HepG2 (cell line): ENCODE results near the gene ERC1. TPM values are rescaled to one million over a fixed set of nuclear protein-coding genes. Genes with fewer than 3 reads are reported as not detected.

Source experiments
- ATAC-seq: fragments of 200-7000 bp; cut with Tn5 transposase; 3 replicates; pipeline ENCODE4 v1.9.1; 2020; ENCODE audit warnings: mild to moderate bottlenecking, moderate library complexity
- BruUV-seq: library from RNA; stranded (reverse); fragments of 400-500 nt; replicated peaks from 2 replicates; lab custom pipeline; 2021; lab: Mats Ljungman, UMichigan
- CTCF ChIA-PET: fragments of 300-600 bp; formaldehyde crosslinking; extraction: SDS; loops from one replicate; lab custom pipeline; 2021; ENCODE audit warnings: low total read pairs, inconsistent platforms, low intra/inter-chr PET ratio; lab: Yijun Ruan, JAX
- POLR2A ChIA-PET: fragments of 350-600 bp; sonication (Branson Sonifier 250); formaldehyde crosslinking; loops from one replicate; lab custom pipeline; 2020; ENCODE audit warnings: antibody characterized with exemption, inconsistent platforms; lab: Yijun Ruan, JAX
- DNase-seq: peaks from one replicate; pipeline ENCODE4 v3.0.0-alpha.2; 2015; ENCODE audit warnings: low spot score
- FAIRE-seq: peaks from 3 replicates; lab custom pipeline; 2011; peaks lifted over from hg19 to GRCh38; lab: Jason Lieb, UNC
- H2AFZ ChIP-seq: one replicate; pipeline ENCODE4 v1.6.1; 2011; ENCODE audit warnings: low read length, inconsistent platforms
- H3K27ac ChIP-seq: fragments of 300-600 bp; 3 replicates; pipeline ENCODE4 v1.8.0; 2011; ENCODE audit warnings: mixed run types, mild to moderate bottlenecking, mixed read lengths, low read length, inconsistent platforms; ENCODE audit not compliant: insufficient read depth; ENCODE audit errors: extremely low read length
- H3K27me3 ChIP-seq, 2 experiments: fragments of 200-600 bp in 1 of 2; 2 replicates in 1 of 2; 3 replicates in 1 of 2; pipeline versions ENCODE4 v1.6.0 to v1.8.0; 2011; ENCODE audit warnings: low read length in 2 of 2, mild to moderate bottlenecking in 2 of 2, moderate library complexity in 2 of 2, inconsistent platforms in 1 of 2; ENCODE audit not compliant: insufficient read depth in 2 of 2, control insufficient read depth in 1 of 2
- H3K36me3 ChIP-seq, 2 experiments: fragments of 200-600 bp in 1 of 2; replicated peaks in 1 of 2; 2 replicates in 1 of 2; 3 replicates in 1 of 2; pipeline versions ENCODE4 v1.5.1 to v1.8.0; 2011; ENCODE audit warnings: low read length in 2 of 2, inconsistent platforms in 1 of 2; ENCODE audit not compliant: insufficient read depth in 2 of 2, control insufficient read depth in 1 of 2
- H3K4me1 ChIP-seq: 2 replicates; pipeline ENCODE4 v1.5.1; 2012; ENCODE audit warnings: low read length, inconsistent platforms; ENCODE audit not compliant: insufficient read depth
- H3K4me2 ChIP-seq: 2 replicates; pipeline ENCODE4 v1.6.0; 2011; ENCODE audit warnings: low read depth, low read length, inconsistent platforms
- H3K4me3 ChIP-seq, 3 experiments: fragments of 200-600 bp in 1 of 3; sonication (generic), shearing (Covaris generic) in 1 of 3; replicated peaks in 1 of 3; 2 replicates each; pipeline ENCODE4 v1.5.1; 2011 to 2016; ENCODE audit warnings: low read length in 3 of 3, inconsistent platforms in 2 of 3, low read depth in 2 of 3, mild to moderate bottlenecking in 2 of 3, control low read depth in 1 of 3, mixed read lengths in 1 of 3; ENCODE audit not compliant: insufficient read depth in 1 of 3
- H3K79me2 ChIP-seq: one replicate; pipeline ENCODE4 v1.6.1; 2011; ENCODE audit warnings: low read length, inconsistent platforms; ENCODE audit not compliant: insufficient read depth
- H3K9ac ChIP-seq: 2 replicates; pipeline ENCODE4 v1.6.0; 2011; ENCODE audit warnings: mild to moderate bottlenecking, low read depth, low read length, inconsistent platforms; ENCODE audit not compliant: insufficient read depth
- H3K9me3 ChIP-seq: 2 replicates; pipeline ENCODE4 v1.5.1; 2012; ENCODE audit warnings: mild to moderate bottlenecking, low read length
- H4K20me1 ChIP-seq: 2 replicates; pipeline ENCODE4 v1.6.0; 2011; ENCODE audit warnings: inconsistent platforms, mild to moderate bottlenecking, low read length, moderate library complexity; ENCODE audit not compliant: insufficient read depth
- CBX1 ChIP-seq: IDR thresholded peaks from one replicate; pipeline ENCODE4 v1.6.1; 2016; ENCODE audit warnings: antibody characterized with exemption, low read depth
- HOXA3 ChIP-seq: sonication (generic); formaldehyde crosslinking; IDR thresholded peaks from 2 replicates; pipeline ENCODE4 v1.5.0; 2020; ENCODE audit warnings: missing genetic modification reagents
- REPIN1 ChIP-seq: sonication (generic); formaldehyde crosslinking; IDR thresholded peaks from 2 replicates; pipeline ENCODE4 v1.8.0; 2022; ENCODE audit warnings: missing genetic modification reagents, low read depth, mild to moderate bottlenecking, borderline replicate concordance
- TRIM24 ChIP-seq: sonication (generic); formaldehyde crosslinking; IDR thresholded peaks from 2 replicates; pipeline ENCODE4 v1.8.0; 2022; ENCODE audit warnings: mild to moderate bottlenecking, missing genetic modification reagents
- WGBS: methylation state at CpG from one replicate; pipeline ENCODE4 v1.1.6; 2017; ENCODE audit warnings: low lambda C conversion rate; 5-methylcytosine and 5-hydroxymethylcytosine counted together
- in situ Hi-C: cut with HindIII; loops from 2 replicates; pipeline ENCODE4 v1.10.0; 2017; ENCODE audit warnings: low pct_unique_long_range_greater_than_20kb; ENCODE audit not compliant: extremely low pct_ligation_motif_present
- intact Hi-C: fragments of 100-400 bp; cut with micrococcal nuclease; formaldehyde crosslinking; loops from one replicate; pipeline ENCODE4 v1.10.0; 2022; ENCODE audit not compliant: unreplicated experiment
- polyA plus RNA-seq, 8 experiments: library from polyadenylated mRNA; depleted of rRNA in 3 of 8; stranded (reverse) in 7 of 8; unstranded in 1 of 8; fragments of >200 nt; fragmentation: Illumina TruSeq in 4 of 8; extraction: Trizol in 4 of 8; gene quantifications; 2 replicates each; pipeline versions ENCODE4 v1.2.1 to v1.2.3, GENCODE V29; 2011 to 2016; ENCODE audit warnings: low read depth in 4 of 8, missing spikeins in 1 of 8, mixed read lengths in 1 of 8; ENCODE audit not compliant: insufficient read depth in 1 of 8
- total RNA-seq, 5 experiments: library from RNA; depleted of rRNA; stranded (reverse); fragments of >200 nt; fragmentation: Illumina TruSeq; extraction: Trizol; gene quantifications; 2 replicates each; pipeline ENCODE4 v1.2.3, GENCODE V29; 2016; ENCODE audit warnings: low read depth in 1 of 5
- TF ChIP-seq, protein P1 (sequence below): sonication (generic); formaldehyde crosslinking; IDR thresholded peaks from 2 replicates; pipeline ENCODE4 v1.8.1; 2023; ENCODE audit warnings: mild to moderate bottlenecking, inconsistent platforms, moderate library complexity, missing genetic modification reagents, borderline replicate concordance
- TF ChIP-seq, protein P2 (sequence below): sonication (generic); formaldehyde crosslinking; IDR thresholded peaks from 2 replicates; pipeline ENCODE4 v1.5.0; 2020; ENCODE audit warnings: missing genetic modification reagents, mild to moderate bottlenecking, borderline replicate concordance
- TF ChIP-seq, protein P3 (sequence below): sonication (generic); formaldehyde crosslinking; IDR thresholded peaks from 2 replicates; pipeline ENCODE4 v1.8.0; 2022; ENCODE audit warnings: missing genetic modification reagents, mild to moderate bottlenecking, borderline replicate concordance

Gene ERC1
- total and polyA plus RNA-seq, 2 of the 13 experiments (the other 11 are each of a cell fraction or from before 2014, with no cell fraction given) = 6.1 to 12.4 TPM

DNA sequence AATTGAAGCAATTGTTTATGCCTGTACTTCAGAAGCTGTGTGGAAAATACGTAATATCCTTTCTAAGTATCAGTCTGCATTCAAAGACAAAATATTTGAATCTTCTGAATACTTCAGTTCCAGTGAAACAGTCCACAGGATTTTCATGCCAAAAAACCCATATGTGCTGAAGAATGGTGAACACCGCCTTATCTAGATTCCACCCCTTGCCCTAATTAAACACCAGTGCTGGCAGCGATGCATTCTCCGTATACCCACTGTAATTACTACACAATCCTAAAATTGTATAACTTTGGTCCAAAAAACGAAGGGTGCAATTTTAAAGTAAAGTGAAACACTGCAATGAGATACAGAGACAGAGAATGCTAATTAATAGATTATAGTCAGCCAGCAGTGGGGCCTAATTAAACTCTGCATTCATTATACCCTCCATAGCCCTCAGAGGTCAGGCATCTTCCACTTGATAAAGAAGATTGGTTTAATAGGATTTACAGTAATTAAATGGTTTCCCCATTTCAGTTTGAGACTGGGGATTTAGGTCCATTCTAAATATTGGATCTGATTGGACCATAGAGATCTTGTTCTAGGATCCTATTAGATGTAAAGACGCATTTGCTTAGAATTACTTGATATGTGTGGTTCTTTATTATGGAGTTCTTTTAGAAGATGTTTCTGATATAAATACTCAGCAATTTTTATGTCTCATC lies 43.9 kb downstream of the ERC1 start:
- BruUV-seq = no TSS peak
- H2AFZ ChIP-seq = no peak overlapping the region
- DNase-seq (no peak), ATAC-seq (no peak), FAIRE-seq (no peak)
- H3K79me2 ChIP-seq = no peaks in the 10 kb centered on the region
- H3K9me3 ChIP-seq = no peaks in the 10 kb centered on the region
- intact Hi-C loops (no loop called here), in situ Hi-C loops (no loop called here)
- H3K4me1 ChIP-seq = no peaks in the 10 kb centered on the region
- H4K20me1 ChIP-seq = no peaks in the 10 kb centered on the region
- ChIA-PET POLR2A (no interaction called here), CTCF (no interaction called here)
- H3K4me2 ChIP-seq = no peak overlapping the region
- TF ChIP-seq, protein P1, sequence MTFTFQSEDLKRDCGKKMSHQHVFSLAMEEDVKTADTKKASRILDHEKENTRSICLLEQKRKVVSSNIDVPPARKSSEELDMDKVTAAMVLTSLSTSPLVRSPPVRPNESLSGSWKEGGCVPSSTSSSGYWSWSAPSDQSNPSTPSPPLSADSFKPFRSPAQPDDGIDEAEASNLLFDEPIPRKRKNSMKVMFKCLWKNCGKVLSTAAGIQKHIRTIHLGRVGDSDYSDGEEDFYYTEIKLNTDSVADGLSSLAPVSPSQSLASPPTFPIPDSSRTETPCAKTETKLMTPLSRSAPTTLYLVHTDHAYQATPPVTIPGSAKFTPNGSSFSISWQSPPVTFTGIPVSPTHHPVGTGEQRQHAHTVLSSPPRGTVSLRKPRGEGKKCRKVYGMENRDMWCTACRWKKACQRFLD = no peak
- TF ChIP-seq REPIN1 (CRISPR knock-in tag) = no peak
- TF ChIP-seq, protein P2, sequence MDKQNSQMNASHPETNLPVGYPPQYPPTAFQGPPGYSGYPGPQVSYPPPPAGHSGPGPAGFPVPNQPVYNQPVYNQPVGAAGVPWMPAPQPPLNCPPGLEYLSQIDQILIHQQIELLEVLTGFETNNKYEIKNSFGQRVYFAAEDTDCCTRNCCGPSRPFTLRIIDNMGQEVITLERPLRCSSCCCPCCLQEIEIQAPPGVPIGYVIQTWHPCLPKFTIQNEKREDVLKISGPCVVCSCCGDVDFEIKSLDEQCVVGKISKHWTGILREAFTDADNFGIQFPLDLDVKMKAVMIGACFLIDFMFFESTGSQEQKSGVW (CRISPR knock-in tag) = no peak
- TF ChIP-seq, protein P3, sequence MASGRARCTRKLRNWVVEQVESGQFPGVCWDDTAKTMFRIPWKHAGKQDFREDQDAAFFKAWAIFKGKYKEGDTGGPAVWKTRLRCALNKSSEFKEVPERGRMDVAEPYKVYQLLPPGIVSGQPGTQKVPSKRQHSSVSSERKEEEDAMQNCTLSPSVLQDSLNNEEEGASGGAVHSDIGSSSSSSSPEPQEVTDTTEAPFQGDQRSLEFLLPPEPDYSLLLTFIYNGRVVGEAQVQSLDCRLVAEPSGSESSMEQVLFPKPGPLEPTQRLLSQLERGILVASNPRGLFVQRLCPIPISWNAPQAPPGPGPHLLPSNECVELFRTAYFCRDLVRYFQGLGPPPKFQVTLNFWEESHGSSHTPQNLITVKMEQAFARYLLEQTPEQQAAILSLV = no peak
- TF ChIP-seq HOXA3 (CRISPR knock-in tag) = no peak
- no peak for TF ChIP-seq TRIM24 (CRISPR knock-in tag)
- no peak for TF ChIP-seq CBX1
- no peak overlapping the region for H3K4me3 ChIP-seq
- H3K9ac ChIP-seq = no peak overlapping the region
- no peak overlapping the region for H3K27ac ChIP-seq
- H3K27me3 ChIP-seq = no peaks in the 10 kb centered on the region
- WGBS = 95% methylated on average over 6 of the region's 6 CpGs
- peaks cover 0 to 6% of the 10 kb centered on the region in 2 experiments; a peak in 2 of 5 replicates for H3K36me3 ChIP-seq
